HG02763 (cell line): Measurements from ENCODE around the gene FMN1.

ENCODE experiments used
- ATAC-seq: cut with Tn5 transposase; IDR thresholded peaks from one replicate; pipeline ENCODE4 v1.9.1; 2021; ENCODE audit warnings: mild to moderate bottlenecking, moderate library complexity; ENCODE audit not compliant: unreplicated experiment

The FMN1 gene

GRCh38 chr15:33155691-33156420 lies 38.7 kb downstream of the FMN1 start:
- no peak for ATAC-seq

- ATAC-seq: no peak
Measured at GRCh38 chr15:33154351-33155166, 40.0 kb downstream of the FMN1 start.

- no peak for ATAC-seq
Measured at GRCh38 chr15:33153548-33153947, 41.0 kb downstream of the FMN1 start.

- no peak for ATAC-seq
Measured at GRCh38 chr15:33152502-33153109, 41.9 kb downstream of the FMN1 start.

- no peak for ATAC-seq
Measured at GRCh38 chr15:33150971-33151370, 43.5 kb downstream of the FMN1 start.

- no peak for ATAC-seq
Measured at GRCh38 chr15:33150431-33150941, 44.0 kb downstream of the FMN1 start.

- no peak for ATAC-seq
Measured at GRCh38 chr15:33149919-33150318, 44.6 kb downstream of the FMN1 start.

GRCh38 chr15:33148129-33148751 lies 46.3 kb downstream of the FMN1 start:
- no peak for ATAC-seq

- ATAC-seq: no peak
Measured at GRCh38 chr15:33146051-33146450, 48.5 kb downstream of the FMN1 start.

GRCh38 chr15:33145447-33145846 lies 49.1 kb downstream of the FMN1 start:
- ATAC-seq: no peak

- ATAC-seq: peak; percentile 75
Measured at GRCh38 chr15:33142708-33143107, 51.8 kb downstream of the FMN1 start.

GRCh38 chr15:33138000-33138399 lies 56.5 kb downstream of the FMN1 start:
- ATAC-seq: no peak

- ATAC-seq: no peak
Measured at GRCh38 chr15:33137101-33137500, 57.4 kb downstream of the FMN1 start.

GRCh38 chr15:33136353-33136752 lies 58.2 kb downstream of the FMN1 start:
- ATAC-seq: no peak

- no peak for ATAC-seq
Measured at GRCh38 chr15:33135355-33135781, 59.1 kb downstream of the FMN1 start.

GRCh38 chr15:33132722-33133345 lies 61.7 kb downstream of the FMN1 start:
- no peak for ATAC-seq

- no peak for ATAC-seq
Measured at GRCh38 chr15:33132233-33132580, 62.3 kb downstream of the FMN1 start.

- ATAC-seq: no peak
Measured at GRCh38 chr15:33131552-33132232, 62.8 kb downstream of the FMN1 start.

- no peak for ATAC-seq
Measured at GRCh38 chr15:33126559-33127290, 67.8 kb downstream of the FMN1 start.
